ENCODE results near the gene ACACA. TPM values are rescaled to one million over a fixed set of nuclear protein-coding genes. Genes with fewer than 3 reads are reported as not detected.

Gene ACACA
- total and polyA plus RNA-seq, 2 donors (not counting 1 experiment from before 2014, with no cell fraction given): 45.2 to 123 TPM

GRCh38 chr17:37194208-37194607 is 212.4 kb downstream of the ACACA start:
- Histone ChIP-seq H3K9ac (ENCODE audit: insufficient read depth, low read length) (no peak overlapping the region), H2AFZ (ENCODE audit: low read length) (no peak overlapping the region), H4K20me1 (ENCODE audit: control insufficient read depth, extremely low read depth, insufficient read depth, low read length) (no peaks in the 10 kb centered on the region), H3K4me1 (ENCODE audit: control insufficient read depth, extremely low read depth, insufficient read depth, low read length) (peaks cover 2% of the 10 kb centered on the region), H3K27me3 (ENCODE audit: control insufficient read depth, insufficient read depth, low read length) (no peaks in the 10 kb centered on the region), H3K4me3 (replicated peaks in 1 of 4; ENCODE audit: control extremely low read depth in 1 of 4, insufficient read depth in 1 of 4, low read depth in 3 of 4, low read length in 4 of 4) (no peak overlapping the region), H3K4me2 (ENCODE audit: extremely low read depth, insufficient read depth, low read length) (no peak overlapping the region), H3K36me3 (ENCODE audit: control insufficient read depth, insufficient read depth, low read length) (no peaks in the 10 kb centered on the region), H3K27ac (ENCODE audit: insufficient read depth, low read length) (no peak overlapping the region), H3K79me2 (ENCODE audit: control insufficient read depth, insufficient read depth, low read length) (no peaks in the 10 kb centered on the region), H3K9me3 (ENCODE audit: control insufficient read depth, insufficient read depth, low read depth, low read length) (no peaks in the 10 kb centered on the region)
- TF ChIP-seq CTCF (conservative IDR thresholded peaks at IDR 0.05 in 1 of 2, IDR thresholded peaks at IDR 0.05 in 1 of 2; ENCODE audit: low read depth in 1 of 2, low read length in 2 of 2): no peak
- no peak for TF ChIP-seq EZH2 (IDR thresholded peaks at IDR 0.05; ENCODE audit: low read length, missing control alignments)
- DNase-seq (ENCODE audit: low read depth in 2 of 2): no peak

GRCh38 chr17:37191219-37191618 is 215.4 kb downstream of the ACACA start:
- Histone ChIP-seq H3K79me2 (ENCODE audit: control insufficient read depth, insufficient read depth, low read length) (no peaks in the 10 kb centered on the region), H3K9ac (ENCODE audit: insufficient read depth, low read length) (no peak overlapping the region), H3K4me3 (replicated peaks in 1 of 4; ENCODE audit: control extremely low read depth in 1 of 4, insufficient read depth in 1 of 4, low read depth in 3 of 4, low read length in 4 of 4) (no peak overlapping the region), H3K36me3 (ENCODE audit: control insufficient read depth, insufficient read depth, low read length) (peaks cover 2% of the 10 kb centered on the region), H3K9me3 (ENCODE audit: control insufficient read depth, insufficient read depth, low read depth, low read length) (no peaks in the 10 kb centered on the region), H3K4me2 (ENCODE audit: extremely low read depth, insufficient read depth, low read length) (no peak overlapping the region), H3K27me3 (ENCODE audit: control insufficient read depth, insufficient read depth, low read length) (no peaks in the 10 kb centered on the region), H3K4me1 (ENCODE audit: control insufficient read depth, extremely low read depth, insufficient read depth, low read length) (peaks cover 2% of the 10 kb centered on the region), H3K27ac (ENCODE audit: insufficient read depth, low read length) (no peak overlapping the region), H4K20me1 (ENCODE audit: control insufficient read depth, extremely low read depth, insufficient read depth, low read length) (no peaks in the 10 kb centered on the region), H2AFZ (ENCODE audit: low read length) (no peak overlapping the region)
- peak; percentile 38 to 71 for DNase-seq (ENCODE audit: low read depth in 2 of 2)
- TF ChIP-seq CTCF (conservative IDR thresholded peaks at IDR 0.05 in 1 of 2, IDR thresholded peaks at IDR 0.05 in 1 of 2; ENCODE audit: low read depth in 1 of 2, low read length in 2 of 2) (no peak), EZH2 (IDR thresholded peaks at IDR 0.05; ENCODE audit: low read length, missing control alignments) (no peak)

GRCh38 chr17:37190493-37190892 is 216.1 kb downstream of the ACACA start:
- H3K27me3 ChIP-seq (ENCODE audit: control insufficient read depth, insufficient read depth, low read length): no peaks in the 10 kb centered on the region
- H3K36me3 ChIP-seq (ENCODE audit: control insufficient read depth, insufficient read depth, low read length): peaks cover 2% of the 10 kb centered on the region
- no peaks in the 10 kb centered on the region for H3K9me3 ChIP-seq (ENCODE audit: control insufficient read depth, insufficient read depth, low read depth, low read length)
- TF ChIP-seq EZH2 (IDR thresholded peaks at IDR 0.05; ENCODE audit: low read length, missing control alignments) (no peak), CTCF (conservative IDR thresholded peaks at IDR 0.05 in 1 of 2, IDR thresholded peaks at IDR 0.05 in 1 of 2; ENCODE audit: low read depth in 1 of 2, low read length in 2 of 2) (peak in 1 of 2 donors; percentile 19)
- H3K4me2 ChIP-seq (ENCODE audit: extremely low read depth, insufficient read depth, low read length): no peak overlapping the region
- no peaks in the 10 kb centered on the region for H3K79me2 ChIP-seq (ENCODE audit: control insufficient read depth, insufficient read depth, low read length)
- no peak overlapping the region for H3K4me3 ChIP-seq (replicated peaks in 1 of 4; ENCODE audit: control extremely low read depth in 1 of 4, insufficient read depth in 1 of 4, low read depth in 3 of 4, low read length in 4 of 4)
- no peak overlapping the region for H2AFZ ChIP-seq (ENCODE audit: low read length)
- no peaks in the 10 kb centered on the region for H4K20me1 ChIP-seq (ENCODE audit: control insufficient read depth, extremely low read depth, insufficient read depth, low read length)
- H3K9ac ChIP-seq (ENCODE audit: insufficient read depth, low read length): no peak overlapping the region
- DNase-seq (ENCODE audit: low read depth in 2 of 2): no peak
- H3K27ac ChIP-seq (ENCODE audit: insufficient read depth, low read length): no peak overlapping the region
- peaks cover 2% of the 10 kb centered on the region for H3K4me1 ChIP-seq (ENCODE audit: control insufficient read depth, extremely low read depth, insufficient read depth, low read length)

Data from fibroblast of lung (primary cell).